PFSK-1 (cell line): ENCODE results near the gene EIF4E2.

Experiments
- FOXP2 ChIP-seq: optimal IDR thresholded peaks from 2 replicates; pipeline ENCODE3; 2011; ENCODE audit warnings: borderline replicate concordance, control low read depth, inconsistent platforms; ENCODE audit not compliant: insufficient read depth; ENCODE audit errors: extremely low read length, extremely low read depth
- POLR2AphosphoS5 ChIP-seq: IDR thresholded peaks from 2 replicates; pipeline ENCODE4 v1.6.1; 2012; ENCODE audit warnings: low read depth, mild to moderate bottlenecking, control low read depth, low read length, moderate library complexity
- SIN3A ChIP-seq: IDR thresholded peaks from 2 replicates; pipeline ENCODE4 v1.6.1; 2012; ENCODE audit warnings: mild to moderate bottlenecking, low read length, moderate library complexity, borderline replicate concordance; ENCODE audit not compliant: insufficient read depth
- TAF1 ChIP-seq: IDR thresholded peaks from 2 replicates; pipeline ENCODE4 v1.6.1; 2012; ENCODE audit warnings: low read length, control low read depth, borderline replicate concordance; ENCODE audit not compliant: insufficient read depth
- TF ChIP-seq, protein P1 (sequence below), 2 experiments: IDR thresholded peaks; 2 replicates each; pipeline versions ENCODE4 v1.6.1 to v1.8.0; 2011 to 2012; ENCODE audit warnings: low read depth in 2 of 2, low read length in 2 of 2, control low read depth in 1 of 2, inconsistent platforms in 1 of 2, mild to moderate bottlenecking in 1 of 2, moderate library complexity in 1 of 2; ENCODE audit not compliant: insufficient read depth in 1 of 2

DNA sequence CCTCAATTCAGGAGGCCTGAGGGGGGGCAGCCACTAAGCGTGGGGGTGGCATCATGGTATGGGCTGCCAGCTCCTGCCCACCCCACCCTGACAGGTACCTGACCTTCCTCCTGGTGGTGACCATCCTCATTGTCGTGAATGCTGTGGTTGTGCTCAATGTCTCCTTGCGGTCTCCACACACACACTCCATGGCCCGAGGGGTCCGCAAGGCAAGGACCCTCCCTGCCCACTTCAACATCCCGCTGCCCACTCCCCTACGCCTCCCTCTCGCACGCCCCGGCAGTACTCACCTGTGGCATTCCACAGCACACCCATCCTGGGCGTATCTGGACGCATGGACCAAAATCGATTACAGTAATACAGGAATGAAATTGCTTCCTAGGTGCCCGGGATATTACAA, 7.0 kb upstream of the EIF4E2 start:
- TF ChIP-seq TAF1 (no peak), SIN3A (no peak), POLR2AphosphoS5 (no peak), FOXP2 (no peak)
- TF ChIP-seq, protein P1, sequence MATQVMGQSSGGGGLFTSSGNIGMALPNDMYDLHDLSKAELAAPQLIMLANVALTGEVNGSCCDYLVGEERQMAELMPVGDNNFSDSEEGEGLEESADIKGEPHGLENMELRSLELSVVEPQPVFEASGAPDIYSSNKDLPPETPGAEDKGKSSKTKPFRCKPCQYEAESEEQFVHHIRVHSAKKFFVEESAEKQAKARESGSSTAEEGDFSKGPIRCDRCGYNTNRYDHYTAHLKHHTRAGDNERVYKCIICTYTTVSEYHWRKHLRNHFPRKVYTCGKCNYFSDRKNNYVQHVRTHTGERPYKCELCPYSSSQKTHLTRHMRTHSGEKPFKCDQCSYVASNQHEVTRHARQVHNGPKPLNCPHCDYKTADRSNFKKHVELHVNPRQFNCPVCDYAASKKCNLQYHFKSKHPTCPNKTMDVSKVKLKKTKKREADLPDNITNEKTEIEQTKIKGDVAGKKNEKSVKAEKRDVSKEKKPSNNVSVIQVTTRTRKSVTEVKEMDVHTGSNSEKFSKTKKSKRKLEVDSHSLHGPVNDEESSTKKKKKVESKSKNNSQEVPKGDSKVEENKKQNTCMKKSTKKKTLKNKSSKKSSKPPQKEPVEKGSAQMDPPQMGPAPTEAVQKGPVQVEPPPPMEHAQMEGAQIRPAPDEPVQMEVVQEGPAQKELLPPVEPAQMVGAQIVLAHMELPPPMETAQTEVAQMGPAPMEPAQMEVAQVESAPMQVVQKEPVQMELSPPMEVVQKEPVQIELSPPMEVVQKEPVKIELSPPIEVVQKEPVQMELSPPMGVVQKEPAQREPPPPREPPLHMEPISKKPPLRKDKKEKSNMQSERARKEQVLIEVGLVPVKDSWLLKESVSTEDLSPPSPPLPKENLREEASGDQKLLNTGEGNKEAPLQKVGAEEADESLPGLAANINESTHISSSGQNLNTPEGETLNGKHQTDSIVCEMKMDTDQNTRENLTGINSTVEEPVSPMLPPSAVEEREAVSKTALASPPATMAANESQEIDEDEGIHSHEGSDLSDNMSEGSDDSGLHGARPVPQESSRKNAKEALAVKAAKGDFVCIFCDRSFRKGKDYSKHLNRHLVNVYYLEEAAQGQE (IDR thresholded peaks at IDR 0.05; ENCODE audit: insufficient read depth in 1 of 2, low read depth in 2 of 2, low read length in 2 of 2), result no peak
